GM18499 (cell line): ENCODE results near the gene MYO18A.

Experiments used
- ATAC-seq: cut with Tn5 transposase; IDR thresholded peaks from one replicate; pipeline ENCODE4 v1.9.1; 2021; ENCODE audit warnings: moderate number of reproducible peaks; ENCODE audit not compliant: insufficient read depth, unreplicated experiment

Gene MYO18A

DNA sequence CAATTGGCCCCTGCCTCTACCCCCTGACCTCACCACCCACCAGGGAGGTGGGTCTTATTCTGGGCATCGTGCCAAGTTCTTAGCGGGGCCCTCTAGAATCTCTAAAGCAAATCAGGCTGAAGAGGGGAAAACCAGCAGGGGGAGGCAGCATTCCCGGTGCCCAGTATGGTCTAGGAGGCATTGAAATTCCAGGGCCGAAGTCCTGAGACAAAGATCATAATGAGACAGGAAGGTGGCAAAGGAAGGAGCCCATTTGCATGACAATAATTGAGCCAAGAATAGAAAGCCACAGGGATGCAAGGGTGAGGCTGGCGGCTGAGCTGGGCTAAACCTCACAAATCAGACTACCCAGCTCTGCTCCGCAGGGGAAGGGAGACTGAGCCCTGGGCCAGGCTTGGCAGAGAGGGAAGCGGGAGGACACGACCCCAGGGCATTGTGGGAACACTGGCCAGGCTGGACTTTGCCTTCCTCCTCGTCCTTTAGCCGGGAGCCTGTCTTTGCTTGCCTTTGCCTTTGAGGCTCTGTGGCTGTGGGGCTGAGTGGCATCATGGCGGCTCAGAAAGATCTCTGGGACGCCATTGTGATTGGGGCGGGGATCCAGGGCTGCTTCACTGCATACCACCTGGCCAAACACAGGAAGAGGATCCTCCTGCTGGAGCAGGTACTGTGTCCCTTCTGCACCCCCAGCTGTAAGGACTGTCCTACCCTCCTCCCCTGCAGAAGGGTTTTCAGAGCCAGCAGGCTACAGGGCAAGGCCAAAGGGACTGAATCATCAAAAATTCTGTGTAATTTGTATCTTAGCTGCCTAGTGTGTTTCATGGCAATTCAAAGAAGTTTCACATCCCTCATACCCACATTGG lies 137.3 kb downstream of the MYO18A start, which contains the start of gene PIPOX:
PIPOX (plus strand) TSS at position 463 of the 860 bp plus-strand sequence; CDS start at position 548, 85 bp downstream.
- no peak for ATAC-seq

DNA sequence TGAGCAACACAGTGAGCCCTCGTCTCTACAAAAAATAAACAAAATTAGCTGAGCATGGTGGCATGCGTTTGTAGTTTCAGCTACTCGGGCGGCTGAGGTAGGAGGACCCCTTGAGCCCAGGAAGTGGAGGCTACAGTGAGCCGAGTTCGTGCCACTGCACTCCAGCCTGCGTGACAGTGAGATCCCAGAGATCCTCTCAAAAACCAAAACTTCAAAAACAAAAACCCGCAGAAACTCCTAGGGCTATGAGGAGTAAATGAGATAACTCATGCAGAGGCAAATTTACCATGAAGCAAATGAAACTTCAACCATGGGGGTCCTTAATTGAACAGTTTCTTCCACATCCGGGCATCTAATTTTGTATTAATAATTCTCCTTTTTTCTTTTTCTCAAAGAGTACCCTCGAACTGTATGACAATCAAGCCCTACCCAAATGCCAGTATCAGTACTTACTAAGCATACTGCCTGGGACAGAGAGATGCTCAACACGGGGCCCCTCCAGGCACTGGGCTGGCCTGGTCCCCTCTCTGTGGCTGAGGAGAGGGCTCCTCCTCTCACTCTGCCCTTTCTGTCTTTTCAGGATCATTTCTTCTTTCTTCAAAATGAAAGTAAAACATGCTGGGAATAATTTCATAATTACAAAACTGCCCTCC lies 138.0 kb downstream of the MYO18A start:
- ATAC-seq: no peak

DNA sequence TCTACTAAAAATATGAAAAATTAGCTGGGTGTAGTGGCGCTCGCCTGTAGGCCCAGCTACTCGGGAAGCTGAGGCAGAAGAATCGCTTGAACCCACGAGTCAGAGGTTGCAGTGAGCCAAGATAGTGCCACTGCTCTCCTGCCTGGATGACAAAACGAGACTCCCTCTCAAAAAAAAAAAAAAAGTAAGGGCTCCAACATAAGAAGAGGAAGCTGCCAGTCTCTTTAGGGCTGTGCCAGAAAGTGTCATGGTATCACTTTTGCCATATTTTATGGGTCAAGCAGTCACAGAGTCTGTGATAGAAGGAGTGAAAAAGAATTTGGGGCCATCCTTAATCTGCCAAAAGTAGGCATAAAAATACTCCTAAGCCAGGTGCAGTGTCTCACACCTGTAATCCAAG lies 138.6 kb downstream of the MYO18A start:
- ATAC-seq: no peak

DNA sequence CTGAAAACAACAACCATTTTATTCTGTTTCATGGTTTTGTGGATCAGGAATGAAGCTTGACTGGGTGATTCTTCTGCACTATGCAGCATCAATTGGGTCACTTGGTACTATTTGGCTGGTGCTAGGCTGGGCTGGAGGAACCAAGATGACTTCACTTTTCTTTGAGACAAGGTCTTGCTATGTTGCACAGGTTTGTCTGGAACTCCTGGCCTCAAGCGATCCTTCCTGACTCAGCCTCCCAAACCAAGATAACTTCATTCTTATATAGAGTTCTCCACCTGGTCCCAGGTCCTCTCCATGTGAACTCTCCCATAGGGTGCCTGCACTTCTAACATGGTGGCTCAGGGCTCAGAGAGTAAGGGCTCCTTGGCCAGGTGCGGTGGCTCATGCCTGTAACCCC lies 139.1 kb downstream of the MYO18A start:
- no peak for ATAC-seq

DNA sequence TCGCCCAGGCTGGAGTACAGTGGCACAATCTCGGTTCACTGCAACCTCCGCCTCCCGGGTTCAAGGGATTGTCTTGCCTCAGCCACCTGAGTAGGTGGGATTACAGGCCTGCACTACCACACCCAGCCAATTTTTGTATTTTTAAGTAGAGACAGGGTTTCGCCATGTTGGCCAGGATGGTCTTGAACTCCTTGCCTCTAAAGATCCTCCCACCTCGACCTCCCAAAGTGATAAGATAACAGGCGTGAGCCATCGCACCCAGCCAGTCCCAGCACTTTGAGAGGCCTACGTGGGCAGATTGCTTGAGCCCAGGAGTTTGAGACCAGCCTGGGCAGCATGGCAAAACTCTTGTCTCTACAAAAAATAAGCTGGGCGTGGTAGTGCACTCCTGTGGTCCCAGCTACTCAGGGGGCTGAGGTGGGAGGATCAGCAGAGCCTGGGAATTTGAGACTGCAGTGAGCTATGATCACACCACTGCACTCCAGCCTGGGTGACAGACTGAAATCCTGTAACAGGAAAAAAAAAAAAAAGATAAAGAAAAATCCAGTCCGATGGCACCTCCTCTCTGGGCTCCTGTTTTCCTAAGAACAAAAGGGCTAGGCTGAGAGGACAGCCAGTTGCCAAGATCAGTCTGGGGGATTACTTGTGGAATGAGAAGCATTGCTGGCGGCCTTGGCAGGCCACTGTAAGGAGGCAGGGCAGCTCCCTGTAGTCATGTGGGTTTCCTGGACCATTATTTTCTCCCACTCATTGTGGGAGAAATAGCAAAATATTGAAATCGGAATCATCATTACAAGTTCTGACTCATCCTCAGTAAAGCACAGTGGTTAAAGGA lies 140.2 kb downstream of the MYO18A start:
- ATAC-seq: no peak

DNA sequence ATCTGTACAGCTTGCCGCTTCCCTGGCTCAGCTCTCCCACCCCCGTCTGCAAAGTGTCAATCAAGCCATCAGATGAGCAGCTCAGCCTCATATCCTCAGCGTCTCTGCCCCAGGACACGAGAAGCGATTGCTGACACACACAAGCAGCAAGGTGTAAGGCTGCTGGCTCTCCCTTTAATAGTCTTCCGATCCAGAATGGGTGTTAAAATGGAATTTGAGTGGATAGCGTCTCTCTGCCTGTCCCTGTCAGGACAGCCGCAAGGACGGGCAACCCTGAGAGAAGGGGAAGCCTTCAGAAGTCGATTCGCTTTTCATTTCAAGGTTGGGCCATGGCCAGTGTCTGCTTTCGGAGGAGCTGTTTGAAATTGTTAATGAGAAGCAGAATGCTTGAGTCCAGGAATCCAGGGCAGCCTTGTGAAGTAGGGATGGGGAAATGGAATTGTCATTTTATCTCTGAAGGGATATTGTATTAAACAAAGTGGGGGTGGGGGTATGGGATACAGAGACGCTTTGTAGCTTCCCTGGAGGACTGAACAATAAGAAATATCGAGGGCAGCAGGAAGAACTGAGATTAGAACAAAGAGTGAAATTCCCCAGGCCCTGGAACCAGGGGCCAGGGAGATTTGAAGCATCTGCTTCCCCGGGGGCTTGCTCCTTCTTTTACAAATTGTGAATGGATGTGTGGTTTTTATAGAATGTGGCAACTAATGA lies 142.0 kb downstream of the MYO18A start:
- ATAC-seq: no peak

DNA sequence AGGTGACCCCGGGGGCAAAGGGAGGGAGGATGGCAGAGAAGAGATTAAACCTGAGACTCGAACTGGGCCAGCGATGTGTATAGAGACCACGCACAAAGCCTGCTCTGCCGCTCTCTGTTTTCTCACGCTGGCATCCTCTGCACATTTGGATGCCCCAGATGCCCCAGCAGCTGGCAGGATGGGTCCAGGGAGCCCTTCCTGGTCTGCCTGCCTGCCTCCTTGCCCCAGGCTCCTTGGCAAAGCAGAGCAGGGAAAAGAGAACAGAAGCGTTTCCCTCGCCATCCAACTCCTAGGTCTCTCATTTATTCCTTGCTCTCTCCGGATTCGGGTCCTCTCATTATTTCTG lies 142.5 kb downstream of the MYO18A start:
- ATAC-seq: no peak

DNA sequence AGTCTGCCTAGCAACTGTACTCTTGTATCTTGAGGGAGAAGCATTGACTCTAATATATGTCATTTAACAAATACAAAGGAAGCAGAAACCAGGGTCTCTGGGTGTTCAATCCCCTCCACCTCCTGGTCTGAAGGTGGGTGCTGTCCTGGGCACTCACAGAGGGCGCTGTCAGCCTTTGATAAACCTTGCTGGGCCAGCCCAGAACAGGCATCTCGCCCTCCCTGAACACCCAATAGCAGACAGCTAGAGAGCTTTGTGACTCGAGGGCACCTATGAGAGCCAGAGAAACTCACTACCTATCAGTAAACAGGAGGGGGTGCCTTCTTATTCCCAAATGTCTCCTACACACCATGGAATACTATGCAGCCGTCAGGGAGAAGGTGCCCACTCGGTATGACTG lies 143.6 kb downstream of the MYO18A start:
- ATAC-seq: no peak

DNA sequence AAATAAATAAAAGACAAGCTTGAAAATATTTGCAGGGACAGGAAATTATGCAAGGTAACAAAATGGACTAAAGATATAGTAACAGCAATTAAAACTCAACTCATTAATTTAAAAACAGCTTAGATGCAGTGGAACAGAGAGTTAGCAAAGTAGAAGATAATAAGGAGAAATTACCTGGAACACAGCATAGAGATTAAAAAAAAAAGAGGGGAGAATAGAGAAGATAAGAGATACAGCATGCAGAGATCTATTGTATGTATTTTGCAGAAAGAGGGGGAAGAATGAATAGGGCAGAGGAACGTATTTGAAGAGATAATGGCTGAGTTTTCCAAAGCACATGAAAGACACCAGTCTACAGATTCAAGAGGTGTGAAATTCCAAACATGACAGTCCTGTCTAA lies 145.7 kb downstream of the MYO18A start:
- ATAC-seq: no peak

DNA sequence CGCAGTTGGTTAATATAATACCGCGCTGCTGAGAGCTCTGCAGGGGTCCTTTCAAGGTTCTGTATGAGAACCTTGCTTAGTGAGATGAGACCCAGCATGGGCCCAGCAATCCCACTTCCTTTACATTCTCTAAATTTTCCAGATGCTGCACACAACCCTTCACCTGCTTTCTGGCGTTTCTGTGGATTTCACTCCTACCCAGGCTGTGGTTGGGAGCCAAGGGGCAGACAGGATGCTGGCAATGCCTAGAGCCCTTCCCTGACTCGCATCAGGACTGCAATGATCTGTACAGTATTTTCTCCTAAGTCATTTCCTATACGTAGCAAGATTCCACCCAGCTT lies 147.4 kb downstream of the MYO18A start:
- no peak for ATAC-seq

DNA sequence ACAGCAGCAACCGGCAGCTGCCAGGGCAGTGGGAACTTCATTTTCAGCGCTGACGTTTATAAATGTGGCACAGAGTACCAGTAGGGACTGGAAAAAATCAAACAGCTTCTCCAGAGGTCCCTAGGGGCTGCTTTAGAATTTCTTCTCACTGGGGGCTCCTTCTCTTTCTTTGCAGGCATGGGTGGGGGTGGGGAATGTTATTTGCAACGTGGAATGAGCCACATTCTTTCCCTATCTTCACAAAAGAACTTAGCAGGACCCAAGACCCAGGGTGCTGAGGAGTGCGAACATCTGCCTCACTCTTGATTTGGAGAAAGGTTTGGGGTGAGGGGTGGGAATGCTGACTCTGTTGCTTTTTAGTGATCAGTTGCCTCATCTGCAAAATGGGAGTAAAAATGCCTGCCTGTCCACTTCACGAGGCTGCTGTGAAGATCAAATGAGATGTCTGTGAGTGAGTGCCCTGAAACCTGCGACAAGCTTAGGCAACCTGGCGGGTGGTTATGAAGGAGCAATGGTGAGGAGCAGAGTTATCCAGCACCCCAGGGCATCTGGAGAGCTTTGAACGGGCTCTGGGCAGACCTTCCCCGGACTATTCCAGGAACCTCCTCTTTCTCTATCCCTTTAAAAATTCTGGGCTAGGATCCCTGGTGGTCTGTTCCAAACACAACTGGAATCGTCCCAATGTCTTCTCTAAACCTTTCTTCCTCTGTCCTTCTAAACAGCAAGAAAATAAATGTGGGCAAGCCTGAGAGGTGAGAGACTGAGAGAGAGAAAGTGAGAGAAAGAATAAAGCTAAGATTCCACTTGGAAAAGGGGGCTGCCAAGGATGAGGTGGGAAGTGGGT lies 148.0 kb downstream of the MYO18A start:
- ATAC-seq: no peak

DNA sequence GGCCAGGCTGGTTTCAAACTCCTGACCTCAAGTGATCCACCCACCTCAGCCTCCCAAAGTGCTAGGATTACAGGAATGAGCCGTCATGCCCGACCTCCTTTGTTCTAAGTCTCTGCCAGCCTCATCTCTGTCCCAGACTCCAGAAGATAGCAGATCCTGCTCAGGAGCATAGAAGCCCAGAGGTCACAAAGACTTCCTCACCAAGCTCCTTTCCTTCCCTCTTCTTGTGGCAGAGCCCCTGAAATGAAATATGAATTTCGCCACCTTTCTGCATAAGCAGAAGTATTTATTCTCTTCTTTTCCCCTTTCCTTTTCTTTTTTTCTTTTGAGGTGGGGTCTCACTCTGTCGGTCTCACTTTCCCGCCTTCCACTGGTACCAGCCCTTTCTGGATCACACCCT lies 148.7 kb downstream of the MYO18A start:
- no peak for ATAC-seq

DNA sequence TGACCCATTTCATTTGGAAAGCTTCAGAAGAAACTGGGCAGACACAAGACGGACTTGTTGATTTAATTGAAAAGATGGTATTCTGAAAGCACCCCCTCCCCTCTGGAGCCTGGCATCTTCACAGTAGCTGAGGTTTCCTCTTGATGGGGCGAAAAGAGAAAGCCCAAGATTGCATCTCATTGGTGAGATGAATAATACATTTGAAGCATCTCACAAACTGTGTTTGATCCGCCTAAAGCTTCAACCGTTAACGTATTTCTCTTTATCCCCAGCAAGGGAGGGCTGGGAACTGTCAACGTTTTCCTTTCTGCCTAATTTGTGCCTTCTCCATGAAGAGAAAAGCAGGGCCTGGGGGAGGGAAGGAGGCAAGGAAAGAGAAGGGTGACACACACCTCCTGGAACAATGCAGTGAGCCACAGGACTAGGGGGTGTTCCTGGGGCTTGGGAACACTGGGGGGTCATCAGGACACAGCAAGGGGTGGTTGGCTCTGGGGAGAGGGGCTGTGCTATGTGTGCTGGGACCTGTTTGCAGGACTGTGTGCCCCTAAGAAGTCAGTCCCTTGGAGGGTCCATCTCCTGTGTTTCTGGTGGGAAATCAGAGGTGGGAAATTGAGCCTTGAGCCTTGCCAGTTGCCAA lies 155.8 kb downstream of the MYO18A start:
- ATAC-seq: no peak

DNA sequence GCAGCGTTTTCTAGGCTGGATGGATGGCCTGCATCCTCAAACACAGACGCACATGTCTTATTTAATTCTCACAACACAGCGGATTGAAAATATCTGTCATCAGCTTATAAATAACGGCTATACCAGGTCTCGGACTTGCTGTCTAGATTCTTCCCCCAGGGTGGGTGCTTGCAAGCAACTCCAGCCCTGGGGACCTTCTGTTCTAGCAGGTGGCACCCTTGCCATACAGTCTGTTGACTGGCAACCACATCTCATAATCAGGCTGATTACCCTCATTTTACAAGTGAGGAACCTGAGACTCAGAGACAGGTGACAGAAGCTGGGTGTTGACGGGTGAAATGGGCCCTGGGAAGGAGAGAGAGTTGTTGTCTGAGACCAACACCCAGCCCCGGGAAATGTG lies 158.1 kb downstream of the MYO18A start:
- no peak for ATAC-seq

DNA sequence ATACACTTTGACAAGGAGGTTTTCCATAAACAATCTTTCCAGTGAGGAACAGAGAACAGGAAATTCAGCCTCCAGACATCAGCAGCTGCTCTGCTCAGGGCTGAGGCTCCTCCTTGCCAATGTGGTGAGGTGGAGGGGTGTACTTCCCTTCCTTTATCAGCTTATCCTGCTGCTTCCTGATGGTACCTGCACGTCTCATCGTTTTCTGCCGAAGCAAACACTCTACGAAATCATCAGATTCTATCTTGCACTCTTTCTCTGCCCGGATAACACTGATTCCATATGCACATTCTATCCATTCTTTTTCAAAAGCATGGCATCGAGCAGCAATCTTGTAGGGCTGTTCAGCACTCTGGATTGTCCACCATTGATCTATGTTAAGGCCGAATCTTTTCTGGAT lies 159.0 kb downstream of the MYO18A start:
- no peak for ATAC-seq
